Omental fat pad (tissue), 4 donors: ENCODE results near the gene KLHL29. TPM values are rescaled to one million over a fixed set of nuclear protein-coding genes. Genes with fewer than 3 reads are reported as not detected.

Experiments
- ATAC-seq: fragments of 150-250 bp; one replicate; pipeline ENCODE4 v1.9.1; 2016; ENCODE audit warnings: mild to moderate bottlenecking, moderate library complexity; ENCODE audit not compliant: low FRiP score
- DNase-seq: peaks from one replicate; pipeline ENCODE4 v3.0.0-alpha.2; 2019; ENCODE audit warnings: low spot score
- total RNA-seq, 4 donors: library from RNA; depleted of rRNA; stranded (reverse); fragments of >200 nt; gene quantifications; one replicate each; pipeline ENCODE4 v1.1.0, GENCODE V29; 2016
- TF ChIP-seq, protein P1 (sequence below), 3 donors: fragments of 450-650 bp; IDR thresholded peaks; one replicate each; pipeline ENCODE4 v1.5.1; 2016 to 2017; ENCODE audit warnings: antibody characterized with exemption in 3 of 3, mild to moderate bottlenecking in 3 of 3, moderate library complexity in 2 of 3

The KLHL29 gene
- total RNA-seq, 4 donors from 2014 or later = 4.0 to 19.5 (median 12.7) TPM

DNA sequence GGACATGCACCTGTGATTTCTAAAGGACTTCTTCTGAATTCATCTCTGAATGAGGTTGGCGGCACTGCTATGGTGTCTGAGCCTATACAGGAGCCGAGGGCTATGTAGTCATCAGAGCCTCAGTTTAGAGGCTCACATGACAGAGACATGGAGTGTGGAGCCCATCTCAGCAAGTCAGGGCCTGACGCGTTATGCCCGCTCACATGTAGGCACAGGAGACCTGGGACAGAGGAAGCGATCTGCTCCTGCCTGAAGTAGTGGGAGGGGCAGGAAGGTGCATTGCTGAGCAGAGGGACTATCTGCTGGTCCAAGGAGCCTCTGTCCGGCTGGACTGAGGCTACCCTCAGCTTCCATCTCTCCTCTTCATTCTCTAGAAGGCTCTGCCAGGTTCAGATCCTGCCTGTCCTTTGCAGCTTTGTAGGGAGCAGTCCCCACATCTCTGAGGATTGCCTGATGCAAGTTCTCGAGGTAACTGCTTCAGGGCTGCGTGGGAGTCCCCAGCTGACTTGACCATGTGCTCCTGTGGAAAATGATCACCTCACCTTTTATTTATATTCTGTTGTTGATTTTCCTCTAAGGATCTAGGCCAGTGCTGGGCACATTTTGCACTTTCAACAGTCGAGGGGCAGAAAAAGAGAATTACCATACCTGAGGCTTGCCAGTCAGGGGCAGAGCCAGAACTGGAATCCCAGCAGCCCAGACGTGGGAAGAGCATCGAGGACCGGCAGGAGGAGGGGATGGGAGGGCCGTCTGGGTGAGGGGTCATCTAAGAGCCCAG lies 16.6 kb downstream of the KLHL29 start:
- ATAC-seq (no peak), DNase-seq (no peak)
- TF ChIP-seq, protein P1, sequence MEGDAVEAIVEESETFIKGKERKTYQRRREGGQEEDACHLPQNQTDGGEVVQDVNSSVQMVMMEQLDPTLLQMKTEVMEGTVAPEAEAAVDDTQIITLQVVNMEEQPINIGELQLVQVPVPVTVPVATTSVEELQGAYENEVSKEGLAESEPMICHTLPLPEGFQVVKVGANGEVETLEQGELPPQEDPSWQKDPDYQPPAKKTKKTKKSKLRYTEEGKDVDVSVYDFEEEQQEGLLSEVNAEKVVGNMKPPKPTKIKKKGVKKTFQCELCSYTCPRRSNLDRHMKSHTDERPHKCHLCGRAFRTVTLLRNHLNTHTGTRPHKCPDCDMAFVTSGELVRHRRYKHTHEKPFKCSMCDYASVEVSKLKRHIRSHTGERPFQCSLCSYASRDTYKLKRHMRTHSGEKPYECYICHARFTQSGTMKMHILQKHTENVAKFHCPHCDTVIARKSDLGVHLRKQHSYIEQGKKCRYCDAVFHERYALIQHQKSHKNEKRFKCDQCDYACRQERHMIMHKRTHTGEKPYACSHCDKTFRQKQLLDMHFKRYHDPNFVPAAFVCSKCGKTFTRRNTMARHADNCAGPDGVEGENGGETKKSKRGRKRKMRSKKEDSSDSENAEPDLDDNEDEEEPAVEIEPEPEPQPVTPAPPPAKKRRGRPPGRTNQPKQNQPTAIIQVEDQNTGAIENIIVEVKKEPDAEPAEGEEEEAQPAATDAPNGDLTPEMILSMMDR (IDR thresholded peaks at IDR 0.05) = no peak

DNA sequence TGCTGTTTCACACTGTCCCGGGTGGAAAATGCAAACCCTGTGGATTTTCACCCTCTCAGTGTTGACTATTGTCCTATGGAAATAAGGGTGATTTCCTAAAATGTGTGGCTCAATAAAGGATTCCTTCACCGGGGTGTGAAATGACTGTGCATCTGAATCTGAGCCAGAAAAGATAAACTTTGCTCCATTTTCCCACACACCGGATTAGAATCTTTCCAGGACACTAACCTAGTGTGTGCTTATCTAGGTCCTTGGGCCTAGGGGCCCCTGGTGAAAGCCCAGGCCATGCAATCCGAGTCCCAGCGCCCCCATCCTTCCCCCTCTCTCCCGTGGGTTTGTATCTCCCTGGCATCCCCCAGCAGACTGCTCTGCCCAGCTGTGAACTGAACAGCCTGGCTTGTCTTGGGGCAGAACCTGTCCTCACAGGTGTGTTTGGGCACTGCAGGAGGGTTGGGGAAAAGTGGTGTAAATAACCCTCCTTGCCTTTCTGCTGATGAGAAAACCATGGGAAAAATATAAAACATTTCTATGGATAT lies 17.3 kb downstream of the KLHL29 start:
- no peak for DNase-seq
- TF ChIP-seq, protein P1 (IDR thresholded peaks at IDR 0.05) = no peak
- ATAC-seq = no peak

DNA sequence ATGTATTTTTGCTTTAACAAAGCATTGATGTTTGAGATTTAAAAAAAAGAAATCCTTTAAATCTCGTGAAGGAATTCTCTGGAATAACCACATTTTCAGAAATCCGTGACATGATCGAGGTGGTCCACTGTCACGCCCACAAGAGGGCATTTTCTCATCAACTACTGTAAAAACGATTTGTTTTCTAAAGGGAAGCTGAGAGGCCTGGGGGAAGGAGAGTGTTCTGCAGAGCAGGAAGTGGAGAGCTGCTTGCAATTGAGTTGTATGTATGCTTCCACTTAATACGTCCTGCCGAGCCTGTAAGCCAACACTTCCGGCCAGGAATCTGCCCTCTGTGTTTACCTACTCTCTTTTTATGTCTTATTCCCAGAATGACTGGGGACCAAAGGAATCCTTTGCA lies 19.4 kb downstream of the KLHL29 start:
- ATAC-seq (no peak), DNase-seq (no peak)
- TF ChIP-seq, protein P1 (IDR thresholded peaks at IDR 0.05) = no peak

DNA sequence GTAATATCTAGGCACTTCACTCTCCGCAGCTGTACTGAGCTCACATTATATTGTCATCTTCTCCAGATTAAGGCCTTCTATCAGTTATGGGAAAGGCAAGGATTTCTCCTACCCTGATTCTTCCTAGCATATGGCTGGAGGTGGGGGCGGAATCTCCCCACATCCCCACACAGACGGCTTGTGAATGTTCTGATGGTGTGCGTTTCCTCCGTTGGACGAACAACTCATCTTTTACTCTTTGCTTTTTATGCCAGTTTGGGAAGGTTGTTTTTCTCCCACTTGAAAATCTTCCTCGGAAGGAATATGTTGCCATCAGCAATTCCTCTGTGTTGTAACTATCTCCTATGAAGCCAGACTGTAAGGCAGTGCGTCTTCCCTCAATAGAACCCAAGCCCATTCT lies 24.3 kb downstream of the KLHL29 start:
- TF ChIP-seq, protein P1 (IDR thresholded peaks at IDR 0.05) = no peak
- no peak for ATAC-seq
- DNase-seq = no peak

DNA sequence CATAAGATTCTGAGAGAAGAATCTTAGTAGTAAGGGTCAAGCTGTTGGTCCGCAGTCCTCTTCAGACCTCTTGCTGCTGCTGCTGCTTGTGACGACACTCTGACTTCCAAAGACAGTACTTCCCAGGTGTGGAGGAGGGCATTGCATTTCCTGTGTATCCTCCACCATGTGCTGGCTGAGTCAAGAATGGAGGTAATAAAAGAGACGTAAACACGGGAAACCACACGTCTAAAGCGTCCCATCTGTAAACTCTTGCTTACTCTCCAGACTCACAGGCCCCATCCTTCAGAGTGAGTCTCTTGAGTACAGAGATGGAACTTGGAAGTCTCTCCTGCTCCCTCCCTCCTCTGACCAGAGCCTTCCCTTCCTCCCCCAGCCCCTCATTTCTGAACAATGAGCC lies 25.6 kb downstream of the KLHL29 start:
- TF ChIP-seq, protein P1 (IDR thresholded peaks at IDR 0.05) = no peak
- DNase-seq (no peak), ATAC-seq (no peak)

DNA sequence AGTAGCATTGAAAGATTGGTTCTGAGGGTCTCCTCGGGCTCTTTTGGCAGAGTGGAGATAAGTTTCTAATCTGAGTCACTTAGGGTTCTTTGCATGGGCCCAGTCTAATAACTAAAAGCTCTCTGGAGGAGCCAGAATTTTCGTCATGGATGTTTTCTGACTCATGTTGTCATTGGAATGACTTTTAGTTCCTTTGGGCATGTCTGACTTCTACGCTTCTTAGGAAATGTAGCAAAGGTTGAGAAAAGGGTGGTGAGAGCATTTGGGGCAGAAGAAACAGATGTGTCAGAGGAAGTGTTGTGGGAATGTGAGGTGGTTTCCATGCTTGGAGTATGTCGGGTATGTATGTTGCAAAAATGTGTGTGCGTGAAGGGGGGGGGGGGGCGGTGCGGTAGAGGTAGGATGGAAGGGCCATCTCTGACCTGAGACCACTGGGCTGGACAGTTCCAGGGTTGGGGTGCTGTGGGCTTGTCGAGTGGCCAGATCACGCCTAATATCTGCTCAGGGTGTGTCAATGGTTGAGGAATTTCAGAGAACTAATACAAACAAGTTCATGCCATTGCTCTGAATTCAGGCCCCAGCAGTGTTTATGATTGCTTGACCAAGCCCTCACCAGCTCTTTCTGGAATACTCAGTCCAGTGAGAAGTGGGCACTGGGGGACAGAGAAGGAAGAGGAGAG lies 26.9 kb downstream of the KLHL29 start:
- TF ChIP-seq, protein P1 (IDR thresholded peaks at IDR 0.05) = no peak
- DNase-seq = no peak
- ATAC-seq = peak; percentile 27
